SK-N-SH (cell line): ENCODE data around the gene HHAT. TPM values are rescaled to one million over a fixed set of nuclear protein-coding genes. Genes with fewer than 3 reads are reported as not detected.

Experiments used
- CTCF ChIA-PET: fragments of 300-600, 350-600 bp; formaldehyde crosslinking; extraction: SDS; loops from one replicate; lab custom pipeline; 2021; lab: Yijun Ruan, JAX
- POLR2A ChIA-PET: fragments of 350-600 bp; sonication (Branson Sonifier 250); formaldehyde crosslinking; extraction: SDS; loops from one replicate; lab custom pipeline; 2020; ENCODE audit warnings: antibody characterized with exemption, inconsistent platforms; lab: Yijun Ruan, JAX
- DNase-seq: peaks from one replicate; pipeline ENCODE4 v3.0.0; 2012
- H2AFZ ChIP-seq: fragments of 200-600 bp; sonication (generic); 2 replicates; pipeline ENCODE4 v1.8.1; 2016; ENCODE audit warnings: antibody characterized with exemption, mild to moderate bottlenecking, low read depth
- H3F3A ChIP-seq: fragments of 200-600 bp; sonication (generic); replicated peaks from 2 replicates; pipeline ENCODE3; 2016; ENCODE audit warnings: antibody characterized with exemption, mild to moderate bottlenecking; ENCODE audit not compliant: insufficient read depth
- H3K27ac ChIP-seq, 2 experiments: fragments of 200-500 bp in 1 of 2; fragments of 200-600 bp in 1 of 2; sonication (Bioruptor generic) in 1 of 2; sonication (generic), shearing (Covaris generic) in 1 of 2; 2 replicates each; pipeline versions ENCODE4 v1.5.1 to v1.6.1; 2014 to 2016; ENCODE audit warnings: low read depth in 2 of 2, inconsistent platforms in 1 of 2, low read length in 1 of 2, mild to moderate bottlenecking in 1 of 2, mixed read lengths in 1 of 2
- H3K27me3 ChIP-seq: fragments of 200-600 bp; sonication (generic), shearing (Covaris generic); 2 replicates; pipeline ENCODE4 v1.6.1; 2016; ENCODE audit warnings: mixed run types; ENCODE audit not compliant: insufficient read depth
- H3K36me3 ChIP-seq, 2 experiments: fragments of 200-500 bp in 1 of 2; fragments of 200-600 bp in 1 of 2; sonication (Bioruptor generic) in 1 of 2; sonication (generic) in 1 of 2; replicated peaks in 1 of 2; 2 replicates each; pipeline versions ENCODE3 to v1.5.1; 2014 to 2016; ENCODE audit warnings: low read length in 1 of 2, mild to moderate bottlenecking in 1 of 2; ENCODE audit not compliant: insufficient read depth in 2 of 2, control insufficient read depth in 1 of 2
- H3K4me1 ChIP-seq, 2 experiments: fragments of 200-500 bp in 1 of 2; fragments of 200-600 bp in 1 of 2; sonication (Bioruptor generic) in 1 of 2; sonication (generic), shearing (Covaris generic) in 1 of 2; 2 replicates each; pipeline versions ENCODE4 v1.5.1 to v1.6.1; 2014 to 2016; ENCODE audit warnings: low read depth in 1 of 2, low read length in 1 of 2, mixed run types in 1 of 2; ENCODE audit not compliant: insufficient read depth in 2 of 2, control insufficient read depth in 1 of 2
- H3K4me2 ChIP-seq: fragments of 200-600 bp; sonication (generic), shearing (Covaris generic); 2 replicates; pipeline ENCODE4 v1.6.1; 2017; ENCODE audit warnings: mixed run types
- H3K4me3 ChIP-seq, 2 experiments: fragments of 200-500 bp in 1 of 2; fragments of 200-600 bp in 1 of 2; sonication (Bioruptor generic) in 1 of 2; sonication (generic), shearing (Covaris generic) in 1 of 2; 2 replicates each; pipeline versions ENCODE4 v1.5.1 to v1.8.1; 2014 to 2016; ENCODE audit warnings: low read depth in 2 of 2, inconsistent platforms in 1 of 2, low read length in 1 of 2, mild to moderate bottlenecking in 1 of 2, mixed read lengths in 1 of 2, moderate library complexity in 1 of 2
- H3K79me2 ChIP-seq: fragments of 200-600 bp; sonication (generic); 2 replicates; pipeline ENCODE4 v1.8.1; 2017; ENCODE audit warnings: mild to moderate bottlenecking; ENCODE audit not compliant: insufficient read depth
- H3K9ac ChIP-seq: fragments of 200-600 bp; sonication (generic); 2 replicates; pipeline ENCODE4 v1.6.1; 2017; ENCODE audit warnings: mixed run types
- H3K9me2 ChIP-seq: fragments of 200-600 bp; sonication (generic); 2 replicates; pipeline ENCODE4 v1.6.1; 2017; ENCODE audit warnings: mixed run types
- H3K9me3 ChIP-seq: fragments of 200-600 bp; sonication (generic); 2 replicates; pipeline ENCODE4 v1.6.1; 2017; ENCODE audit warnings: mixed run types, mild to moderate bottlenecking, moderate library complexity
- H4K20me1 ChIP-seq: fragments of 200-600 bp; sonication (generic); 2 replicates; pipeline ENCODE4 v1.6.1; 2017; ENCODE audit warnings: mild to moderate bottlenecking, mixed run types; ENCODE audit not compliant: insufficient read depth
- CHD2 ChIP-seq: fragments of 150-350 bp; IDR thresholded peaks from 2 replicates; pipeline ENCODE4 v1.6.1; 2018; ENCODE audit warnings: low read length; ENCODE audit not compliant: partially characterized antibody
- ELF1 ChIP-seq: IDR thresholded peaks from 2 replicates; pipeline ENCODE4 v1.4.0; 2012
- EP300 ChIP-seq, 2 experiments: IDR thresholded peaks; 2 replicates each; pipeline versions ENCODE4 v1.4.0 to v1.6.1; 2012; ENCODE audit warnings: borderline replicate concordance in 1 of 2, low read depth in 1 of 2, low read length in 1 of 2
- FOXJ3 ChIP-seq: sonication (generic); formaldehyde crosslinking; IDR thresholded peaks from 2 replicates; pipeline ENCODE4 v1.5.1; 2020; ENCODE audit warnings: mild to moderate bottlenecking, missing genetic modification reagents
- MEF2A ChIP-seq: IDR thresholded peaks from 2 replicates; pipeline ENCODE4 v1.4.0; 2012; ENCODE audit warnings: low read depth, borderline replicate concordance
- MXI1 ChIP-seq: IDR thresholded peaks from 2 replicates; pipeline ENCODE4 v1.6.1; 2012; ENCODE audit warnings: mild to moderate bottlenecking, low read depth, low read length, improper control_type of control experiment
- NFIC ChIP-seq: IDR thresholded peaks from 2 replicates; pipeline ENCODE4 v1.4.0; 2012; ENCODE audit warnings: borderline replicate concordance
- NRF1 ChIP-seq: IDR thresholded peaks from 2 replicates; pipeline ENCODE4 v1.6.1; 2012; ENCODE audit warnings: low read depth, mild to moderate bottlenecking, low read length
- POLR2AphosphoS5 ChIP-seq: IDR thresholded peaks from 2 replicates; pipeline ENCODE4 v1.6.1; 2012; ENCODE audit warnings: low read depth, low read length
- RCOR1 ChIP-seq: fragments of 150-350 bp; IDR thresholded peaks from 2 replicates; pipeline ENCODE4 v1.6.1; 2017; ENCODE audit warnings: antibody characterized with exemption, low read length
- RXRA ChIP-seq: IDR thresholded peaks from 2 replicates; pipeline ENCODE4 v1.4.0; 2012; ENCODE audit warnings: low read depth, mild to moderate bottlenecking, borderline replicate concordance
- SIN3A ChIP-seq: IDR thresholded peaks from 2 replicates; pipeline ENCODE4 v1.6.1; 2012; ENCODE audit warnings: low read depth, mild to moderate bottlenecking, low read length, moderate library complexity, borderline replicate concordance
- SMC3 ChIP-seq: IDR thresholded peaks from 2 replicates; pipeline ENCODE4 v1.6.1; 2012; ENCODE audit warnings: low read depth, low read length, improper control_type of control experiment
- TAF1 ChIP-seq: IDR thresholded peaks from 2 replicates; pipeline ENCODE4 v1.6.1; 2012; ENCODE audit warnings: low read depth, mild to moderate bottlenecking, low read length, moderate library complexity, borderline replicate concordance
- YY1 ChIP-seq: IDR thresholded peaks from 2 replicates; pipeline ENCODE4 v1.4.0; 2012; ENCODE audit warnings: low read depth, mild to moderate bottlenecking
- WGBS: methylation state at CpG from one replicate; pipeline ENCODE4 v1.1.6; 2017; ENCODE audit warnings: low lambda C conversion rate; 5-methylcytosine and 5-hydroxymethylcytosine counted together
- polyA plus RNA-seq, 3 experiments: library from polyadenylated mRNA; depleted of rRNA; stranded (reverse); fragments of >200 nt; gene quantifications; 2 replicates each; pipeline ENCODE4 v1.2.3, GENCODE V29; 2012
- TF ChIP-seq, protein P1 (sequence below): IDR thresholded peaks from 2 replicates; pipeline ENCODE4 v1.4.0; 2012; ENCODE audit warnings: low read depth
- TF ChIP-seq, protein P2 (sequence below): fragments of 200-600 bp; sonication (generic); IDR thresholded peaks from 2 replicates; pipeline ENCODE4 v1.6.1; 2017; ENCODE audit warnings: antibody characterized with exemption, mild to moderate bottlenecking, moderate library complexity
- TF ChIP-seq, protein P3 (sequence below): IDR thresholded peaks from 2 replicates; pipeline ENCODE4 v1.4.0; 2012; ENCODE audit warnings: low read depth, borderline replicate concordance
- TF ChIP-seq, protein P4 (sequence below): IDR thresholded peaks from 2 replicates; pipeline ENCODE4 v1.4.0; 2012; ENCODE audit warnings: low read depth, borderline replicate concordance
- TF ChIP-seq, protein P5 (sequence below): fragments of 150-350 bp; IDR thresholded peaks from 2 replicates; pipeline ENCODE4 v1.6.1; 2017; ENCODE audit warnings: antibody characterized with exemption, low read length, low read depth, borderline replicate concordance

Gene HHAT
- polyA plus RNA-seq, 1 of the 3 experiments (the other 2 are of a cell fraction) = 8.1 TPM

DNA sequence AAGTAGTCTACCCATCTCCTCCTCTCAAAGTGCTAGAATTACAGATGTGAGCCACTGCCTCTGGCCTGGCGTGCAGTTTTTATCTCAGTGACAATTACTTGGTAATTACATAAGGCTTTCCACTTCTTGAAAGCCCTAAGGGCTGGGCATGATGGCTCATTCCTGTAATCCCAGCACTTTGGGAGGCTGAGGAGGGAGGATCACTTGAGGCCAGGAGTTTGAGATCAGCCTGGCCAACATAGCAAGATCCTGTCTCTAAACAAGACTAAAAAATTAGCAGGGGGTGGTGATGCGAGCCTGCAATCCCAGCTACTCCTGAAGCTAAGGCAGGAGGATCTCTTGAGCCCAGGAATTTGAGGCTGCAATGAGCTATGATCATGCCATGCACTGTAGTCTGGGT is 7.7 kb downstream of the HHAT start:
- no peak for DNase-seq
- Histone ChIP-seq H3K79me2 (no peaks in the 10 kb centered on the region), H4K20me1 (no peaks in the 10 kb centered on the region), H3K27me3 (no peaks in the 10 kb centered on the region), H3K4me1 (no peaks in the 10 kb centered on the region), H3K4me2 (no peak overlapping the region), H3K9me2 (no peaks in the 10 kb centered on the region), H3K27ac (no peak overlapping the region), H3F3A (peaks cover 2% of the 10 kb centered on the region), H2AFZ (no peak overlapping the region), H3K36me3 (no peaks in the 10 kb centered on the region), H3K9me3 (no peaks in the 10 kb centered on the region), H3K4me3 (no peak overlapping the region), H3K9ac (no peak overlapping the region)
- TF ChIP-seq, protein P1, sequence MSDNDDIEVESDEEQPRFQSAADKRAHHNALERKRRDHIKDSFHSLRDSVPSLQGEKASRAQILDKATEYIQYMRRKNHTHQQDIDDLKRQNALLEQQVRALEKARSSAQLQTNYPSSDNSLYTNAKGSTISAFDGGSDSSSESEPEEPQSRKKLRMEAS = no peak
- TF ChIP-seq FOXJ3 (no peak), POLR2AphosphoS5 (no peak), NFIC (no peak), ELF1 (no peak), RCOR1 (no peak), TAF1 (no peak)
- TF ChIP-seq, protein P2, sequence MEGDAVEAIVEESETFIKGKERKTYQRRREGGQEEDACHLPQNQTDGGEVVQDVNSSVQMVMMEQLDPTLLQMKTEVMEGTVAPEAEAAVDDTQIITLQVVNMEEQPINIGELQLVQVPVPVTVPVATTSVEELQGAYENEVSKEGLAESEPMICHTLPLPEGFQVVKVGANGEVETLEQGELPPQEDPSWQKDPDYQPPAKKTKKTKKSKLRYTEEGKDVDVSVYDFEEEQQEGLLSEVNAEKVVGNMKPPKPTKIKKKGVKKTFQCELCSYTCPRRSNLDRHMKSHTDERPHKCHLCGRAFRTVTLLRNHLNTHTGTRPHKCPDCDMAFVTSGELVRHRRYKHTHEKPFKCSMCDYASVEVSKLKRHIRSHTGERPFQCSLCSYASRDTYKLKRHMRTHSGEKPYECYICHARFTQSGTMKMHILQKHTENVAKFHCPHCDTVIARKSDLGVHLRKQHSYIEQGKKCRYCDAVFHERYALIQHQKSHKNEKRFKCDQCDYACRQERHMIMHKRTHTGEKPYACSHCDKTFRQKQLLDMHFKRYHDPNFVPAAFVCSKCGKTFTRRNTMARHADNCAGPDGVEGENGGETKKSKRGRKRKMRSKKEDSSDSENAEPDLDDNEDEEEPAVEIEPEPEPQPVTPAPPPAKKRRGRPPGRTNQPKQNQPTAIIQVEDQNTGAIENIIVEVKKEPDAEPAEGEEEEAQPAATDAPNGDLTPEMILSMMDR = no peak
- ChIA-PET POLR2A (no interaction called here), CTCF (interaction anchor here (1.4 kb wide), 1 partner anchor 9 kb away, joined by 3 read pairs; no protein-coding TSS in a partner anchor)
- 94% methylated on average over 2 of the region's 2 CpGs for WGBS

DNA sequence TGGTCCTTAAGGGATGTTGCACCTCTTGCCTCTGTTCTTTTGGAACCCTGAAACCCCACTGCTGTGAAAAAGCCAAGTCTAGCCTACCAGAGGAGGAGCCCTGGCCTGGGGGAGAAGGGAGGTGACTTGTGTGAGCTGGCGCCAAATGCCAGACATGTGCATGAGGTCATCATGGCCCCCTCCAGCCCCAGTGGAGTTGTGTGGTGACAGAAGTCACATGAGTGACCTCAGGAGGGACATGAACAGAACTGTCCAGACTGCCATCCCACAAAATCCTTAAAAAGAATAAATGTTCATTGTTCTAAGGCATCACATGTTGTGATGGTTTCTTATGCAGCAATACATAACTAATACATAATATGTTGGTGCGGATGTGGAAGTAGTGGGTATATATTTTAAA is 10.8 kb downstream of the HHAT start:
- H2AFZ ChIP-seq = no peak overlapping the region
- WGBS = 94% methylated on average over 2 of the region's 2 CpGs
- CTCF ChIA-PET = interaction anchor here (1.0 kb wide), 1 partner anchor 60 kb away, joined by 4 read pairs; no protein-coding TSS in a partner anchor

More for the DNA sequence above, 10.8 kb downstream of the HHAT start:
- Histone ChIP-seq H3F3A (no peaks in the 10 kb centered on the region), H3K9me3 (no peaks in the 10 kb centered on the region), H4K20me1 (no peaks in the 10 kb centered on the region), H3K27me3 (no peaks in the 10 kb centered on the region), H3K9me2 (no peaks in the 10 kb centered on the region), H3K4me3 (no peak overlapping the region), H3K27ac (no peak overlapping the region), H3K4me1 (peaks cover 5 to 13% of the 10 kb centered on the region in 2 experiments; a peak in 2 of 4 replicates), H3K79me2 (no peaks in the 10 kb centered on the region), H3K9ac (no peak overlapping the region), H3K4me2 (no peak overlapping the region), H3K36me3 (no peaks in the 10 kb centered on the region)
- TF ChIP-seq MXI1 (no peak), YY1 (no peak), TAF1 (no peak), MEF2A (no peak), NRF1 (no peak), ELF1 (no peak), EP300 (IDR thresholded peaks at IDR 0.05; ENCODE audit: borderline replicate concordance in 1 of 2, low read depth in 1 of 2, low read length in 1 of 2) (no peak), FOXJ3 (no peak), RXRA (no peak), SMC3 (no peak), SIN3A (no peak), CHD2 (no peak)
- TF ChIP-seq, protein P3, sequence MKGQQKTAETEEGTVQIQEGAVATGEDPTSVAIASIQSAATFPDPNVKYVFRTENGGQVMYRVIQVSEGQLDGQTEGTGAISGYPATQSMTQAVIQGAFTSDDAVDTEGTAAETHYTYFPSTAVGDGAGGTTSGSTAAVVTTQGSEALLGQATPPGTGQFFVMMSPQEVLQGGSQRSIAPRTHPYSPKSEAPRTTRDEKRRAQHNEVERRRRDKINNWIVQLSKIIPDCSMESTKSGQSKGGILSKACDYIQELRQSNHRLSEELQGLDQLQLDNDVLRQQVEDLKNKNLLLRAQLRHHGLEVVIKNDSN = no peak
- TF ChIP-seq, protein P4, sequence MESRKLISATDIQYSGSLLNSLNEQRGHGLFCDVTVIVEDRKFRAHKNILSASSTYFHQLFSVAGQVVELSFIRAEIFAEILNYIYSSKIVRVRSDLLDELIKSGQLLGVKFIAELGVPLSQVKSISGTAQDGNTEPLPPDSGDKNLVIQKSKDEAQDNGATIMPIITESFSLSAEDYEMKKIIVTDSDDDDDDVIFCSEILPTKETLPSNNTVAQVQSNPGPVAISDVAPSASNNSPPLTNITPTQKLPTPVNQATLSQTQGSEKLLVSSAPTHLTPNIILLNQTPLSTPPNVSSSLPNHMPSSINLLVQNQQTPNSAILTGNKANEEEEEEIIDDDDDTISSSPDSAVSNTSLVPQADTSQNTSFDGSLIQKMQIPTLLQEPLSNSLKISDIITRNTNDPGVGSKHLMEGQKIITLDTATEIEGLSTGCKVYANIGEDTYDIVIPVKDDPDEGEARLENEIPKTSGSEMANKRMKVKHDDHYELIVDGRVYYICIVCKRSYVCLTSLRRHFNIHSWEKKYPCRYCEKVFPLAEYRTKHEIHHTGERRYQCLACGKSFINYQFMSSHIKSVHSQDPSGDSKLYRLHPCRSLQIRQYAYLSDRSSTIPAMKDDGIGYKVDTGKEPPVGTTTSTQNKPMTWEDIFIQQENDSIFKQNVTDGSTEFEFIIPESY = no peak
- TF ChIP-seq, protein P2 = no peak
- TF ChIP-seq, protein P5, sequence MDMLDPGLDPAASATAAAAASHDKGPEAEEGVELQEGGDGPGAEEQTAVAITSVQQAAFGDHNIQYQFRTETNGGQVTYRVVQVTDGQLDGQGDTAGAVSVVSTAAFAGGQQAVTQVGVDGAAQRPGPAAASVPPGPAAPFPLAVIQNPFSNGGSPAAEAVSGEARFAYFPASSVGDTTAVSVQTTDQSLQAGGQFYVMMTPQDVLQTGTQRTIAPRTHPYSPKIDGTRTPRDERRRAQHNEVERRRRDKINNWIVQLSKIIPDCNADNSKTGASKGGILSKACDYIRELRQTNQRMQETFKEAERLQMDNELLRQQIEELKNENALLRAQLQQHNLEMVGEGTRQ = no peak
- no peak for DNase-seq
- POLR2A ChIA-PET = no interaction called here
